Activated CD8-positive, alpha-beta memory T cell treated with anti-CD3 and anti-CD28 coated beads for 4 hours (primary cell): ENCODE results near the gene IRS2.
"Not testable (repeated sequence)": the region's sequence is repeated elsewhere in the genome, so short reads cannot be mapped to it uniquely, and the experiment has no call there.

Source experiments
- DNase-seq, 2 donors: peaks; one replicate each; pipeline ENCODE4 v3.0.0-alpha.2; 2020; ENCODE audit warnings: low read depth in 2 of 2

IRS2 gene

GRCh38 chr13:109733550-109733949, 52.8 kb downstream of the IRS2 start:
- no peak for DNase-seq

DNA sequence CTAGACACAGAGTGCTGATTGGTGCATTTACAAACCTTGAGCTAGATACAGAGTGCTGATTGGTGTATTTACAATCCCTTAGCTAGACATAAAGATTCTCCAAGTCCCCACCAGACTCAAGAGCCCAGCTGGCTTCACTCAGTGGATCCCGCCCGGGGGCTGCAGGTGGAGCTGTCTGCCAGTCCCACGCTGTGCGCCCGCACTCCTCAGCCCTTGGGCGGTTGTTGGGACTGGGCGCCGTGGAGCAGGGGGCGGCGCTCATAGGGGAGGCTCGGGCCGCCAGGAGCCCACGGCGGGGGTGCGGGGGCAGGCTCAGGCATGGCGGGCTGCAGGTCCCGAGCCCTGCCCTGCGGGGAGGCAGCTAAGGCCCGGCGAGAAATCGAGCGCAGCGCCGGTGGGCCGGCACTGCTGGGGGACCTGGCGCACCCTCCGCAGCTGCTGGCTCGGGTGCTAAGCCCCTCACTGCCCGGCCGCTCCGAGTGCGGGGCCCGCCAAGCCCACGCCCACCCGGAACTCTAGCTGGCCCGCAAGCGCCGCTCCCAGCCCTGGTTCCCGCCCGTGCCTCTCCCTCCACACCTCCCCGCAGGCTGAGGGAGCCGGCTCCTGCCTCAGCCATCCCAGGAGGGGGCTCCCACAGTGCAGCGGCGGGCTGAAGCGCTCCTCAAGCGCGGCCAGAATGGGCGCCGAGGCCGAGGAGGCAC, 53.8 kb downstream of the IRS2 start:
- DNase-seq = not testable (repeated sequence)

DNA sequence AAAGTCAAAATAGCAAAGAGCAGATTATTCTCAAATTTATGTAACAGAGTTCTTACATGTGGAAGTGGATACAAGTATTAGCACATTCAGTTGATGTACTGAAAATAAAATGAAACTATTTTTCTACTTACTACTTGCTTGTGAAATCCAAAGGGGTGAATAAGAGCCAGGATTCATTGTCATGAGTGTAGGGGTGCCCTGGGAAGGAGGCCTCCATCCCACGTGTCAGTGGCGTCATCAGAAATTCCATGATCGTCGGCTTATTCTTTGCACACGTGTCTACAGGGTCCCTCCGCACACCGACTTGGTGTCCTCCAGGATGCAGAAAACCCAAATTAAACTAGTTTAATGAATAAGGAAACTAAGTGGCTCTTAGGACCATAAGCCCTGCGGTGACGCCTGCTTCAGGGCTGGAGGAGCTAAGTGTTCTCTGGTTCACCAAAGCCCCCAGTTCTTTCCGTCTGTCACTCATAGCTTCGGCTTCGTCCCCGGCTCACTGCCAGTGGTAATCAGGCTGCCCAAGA, 55.5 kb downstream of the IRS2 start:
- no peak for DNase-seq

DNA sequence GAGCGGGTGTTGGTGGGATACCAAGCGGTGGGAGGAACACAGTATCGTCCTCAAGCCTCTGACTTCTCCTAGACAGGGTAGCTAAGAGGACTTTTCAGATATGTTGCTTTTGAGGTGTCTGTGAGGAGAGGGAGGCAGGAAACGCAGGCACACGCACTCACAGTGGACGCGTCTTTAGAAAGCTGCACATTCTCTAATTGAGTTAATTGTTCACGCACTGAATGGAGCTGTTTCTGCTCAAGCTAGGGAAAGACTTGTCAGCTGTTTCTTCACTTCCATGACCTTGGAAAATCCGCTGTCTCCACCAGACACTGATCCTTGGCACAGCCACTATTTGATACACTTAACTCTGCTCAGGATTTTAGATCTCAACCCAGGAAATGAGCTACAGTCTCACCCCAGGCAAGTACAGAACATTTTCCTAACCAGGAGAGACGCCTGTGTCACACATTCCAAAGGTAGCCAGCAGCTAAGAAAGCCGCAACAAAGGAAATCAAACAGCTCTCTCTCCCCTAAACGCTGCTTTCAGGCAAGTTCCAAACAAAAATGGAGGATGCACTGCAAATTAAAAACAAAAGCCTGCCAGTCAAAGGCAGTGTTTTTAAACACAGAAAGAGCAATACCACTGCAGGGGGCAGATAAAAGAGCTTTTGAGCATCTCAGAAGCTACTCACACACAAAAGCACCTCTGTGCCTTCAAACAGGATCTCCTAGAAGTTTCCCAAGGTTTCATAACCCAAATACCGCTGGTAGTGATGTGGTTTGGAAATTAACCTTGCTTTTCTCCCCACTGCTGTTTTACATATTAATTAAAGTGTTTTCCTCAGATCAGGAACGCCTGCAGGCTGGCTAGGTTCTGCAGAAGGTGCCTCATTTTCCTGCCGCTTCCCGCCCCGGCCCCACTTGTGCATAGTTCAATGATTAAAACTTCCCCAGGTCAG, 57.3 kb downstream of the IRS2 start:
- no peak for DNase-seq

GRCh38 chr13:109728061-109728460, 58.3 kb downstream of the IRS2 start:
- no peak for DNase-seq

GRCh38 chr13:109727251-109727650, 59.1 kb downstream of the IRS2 start:
- no peak for DNase-seq

GRCh38 chr13:109725995-109726637, 60.3 kb downstream of the IRS2 start:
- DNase-seq = no peak

GRCh38 chr13:109725297-109725696, 61.1 kb downstream of the IRS2 start:
- DNase-seq = no peak

- DNase-seq = no peak
Measured at GRCh38 chr13:109724603-109725002, 61.8 kb downstream of the IRS2 start.

DNA sequence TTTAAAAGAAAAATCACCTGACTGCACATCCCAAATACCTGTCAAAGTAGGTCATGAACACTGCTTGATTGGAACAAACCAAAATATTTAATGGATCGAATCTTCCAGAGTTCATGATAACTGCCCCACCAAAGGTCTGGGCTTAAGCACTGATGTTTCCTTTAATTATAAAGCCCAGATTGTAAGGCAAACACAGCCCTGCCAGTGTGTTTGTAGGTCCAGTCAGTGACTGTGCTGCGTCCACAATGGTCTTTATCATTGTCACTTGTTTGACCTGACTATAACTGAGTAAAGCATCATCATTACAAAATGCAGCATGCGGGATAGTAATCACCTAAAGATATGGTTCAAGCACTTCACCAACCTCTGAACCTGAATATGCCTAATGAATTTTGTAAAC, 63.3 kb downstream of the IRS2 start:
- DNase-seq = no peak

GRCh38 chr13:109722068-109722467, 64.3 kb downstream of the IRS2 start:
- DNase-seq = no peak

DNA sequence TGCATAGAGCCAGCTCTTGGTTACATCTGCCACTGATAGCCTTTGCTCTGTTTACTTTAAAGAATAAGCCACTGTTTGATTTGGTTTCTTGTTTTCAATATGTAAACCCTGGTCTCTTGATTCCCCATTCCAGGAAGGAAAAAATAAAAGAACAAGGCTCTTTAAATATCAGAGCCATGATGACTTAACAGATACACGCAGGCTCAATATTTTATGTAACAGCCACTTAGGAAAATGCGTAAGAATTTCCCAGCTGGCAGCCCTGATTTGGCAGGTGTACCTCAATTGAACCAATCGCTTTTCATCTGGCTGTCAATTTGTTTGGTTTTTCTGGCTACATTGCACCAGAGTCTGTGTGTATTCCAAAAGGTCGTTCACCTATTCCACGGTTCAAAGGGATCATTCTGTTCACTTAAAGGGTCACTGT, 65.6 kb downstream of the IRS2 start:
- DNase-seq = no peak

DNA sequence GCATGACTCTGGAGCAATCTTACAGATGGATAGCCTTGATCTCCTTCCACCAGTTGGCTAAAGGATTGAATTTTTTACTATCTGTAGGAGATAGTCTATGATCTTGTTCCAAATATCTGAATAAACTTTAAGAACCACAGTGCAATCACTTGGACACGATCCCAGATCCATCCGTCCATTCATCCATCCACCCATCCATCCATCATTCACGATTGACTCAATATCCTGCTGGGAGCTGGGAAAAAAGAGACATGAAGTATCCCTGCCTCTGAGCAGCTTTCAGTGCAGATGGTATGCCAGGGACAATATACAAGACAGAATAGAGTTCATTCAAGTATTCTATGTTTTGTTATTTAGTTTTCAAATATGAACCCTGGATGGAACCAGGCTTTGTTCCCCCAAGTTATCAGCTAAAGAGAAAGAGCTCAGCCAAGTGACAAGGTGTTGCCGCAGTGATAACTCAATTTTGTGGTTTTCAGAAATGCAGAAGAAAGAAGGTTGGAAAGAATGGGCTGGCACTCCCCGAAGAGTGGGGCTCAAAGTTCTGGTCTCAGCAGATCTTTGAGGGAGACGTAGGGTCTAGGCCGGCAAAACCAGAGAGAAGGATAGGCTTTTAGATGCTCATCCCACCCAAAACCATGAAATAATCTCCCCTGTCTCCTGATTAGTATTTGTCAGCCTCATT, 66.3 kb downstream of the IRS2 start:
- no peak for DNase-seq

- DNase-seq = no peak
Measured at GRCh38 chr13:109718726-109719125, 67.7 kb downstream of the IRS2 start.

DNA sequence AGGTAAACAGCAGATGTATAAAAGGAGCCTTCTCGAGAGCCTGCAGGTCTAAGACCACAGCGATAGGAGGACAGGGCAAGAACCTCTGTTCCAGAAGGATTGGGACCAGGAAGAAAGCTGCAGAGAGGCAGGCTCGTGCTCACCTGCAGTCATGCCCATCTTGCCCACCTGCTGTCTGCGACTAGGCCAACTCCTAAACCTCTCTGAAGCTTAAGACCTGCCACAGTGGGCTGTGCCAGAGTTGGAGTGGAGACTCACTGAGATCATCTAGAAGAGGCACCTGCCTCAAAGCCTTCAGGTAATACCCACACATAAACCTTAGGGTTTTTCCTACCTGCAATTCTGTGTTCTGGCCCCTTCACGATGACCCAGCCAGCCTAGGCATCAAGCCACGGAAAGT, 68.7 kb downstream of the IRS2 start:
- DNase-seq = no peak

DNA sequence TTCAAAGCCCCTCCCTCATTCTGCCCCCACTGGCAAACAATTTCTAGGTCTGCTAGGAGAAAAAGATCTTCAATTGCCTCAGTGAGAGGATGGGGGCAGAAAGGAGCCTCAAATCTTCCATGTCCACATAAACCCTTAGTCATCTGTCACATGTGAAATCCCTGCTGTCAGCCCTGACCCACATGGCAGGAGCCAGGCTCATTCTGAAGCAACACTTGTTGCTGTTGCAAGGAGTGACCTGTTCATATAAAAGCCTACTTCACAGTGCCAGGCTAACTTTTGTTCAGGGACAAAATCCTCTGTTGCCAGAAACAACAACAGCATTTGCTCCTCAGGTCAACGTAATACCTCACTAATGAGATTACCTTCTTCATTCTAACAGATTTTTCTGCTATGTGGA, 70.5 kb downstream of the IRS2 start:
- DNase-seq = no peak

GRCh38 chr13:109713681-109714080, 72.7 kb downstream of the IRS2 start:
- DNase-seq = no peak

GRCh38 chr13:109712124-109712722, 74.2 kb downstream of the IRS2 start:
- no peak for DNase-seq

- DNase-seq = no peak
Measured at GRCh38 chr13:109707742-109708617, 78.4 kb downstream of the IRS2 start.

- no peak for DNase-seq
Measured at GRCh38 chr13:109707044-109707741, 79.2 kb downstream of the IRS2 start.
